ENCODE measurements around the gene CFAP61.

The CFAP61 gene

GRCh38 chr20:20407891-20408805 lies 355.8 kb downstream of the CFAP61 start:
- DNase-seq: peak; percentile 52

- DNase-seq: no peak
These were observed 357.0 kb downstream of the CFAP61 start for GRCh38 chr20:20409331-20409730.
